Superior temporal gyrus (tissue), 1 donor: ENCODE data around the gene CLDND2.
"Not testable (repeated sequence)": the region's sequence is repeated elsewhere in the genome, so short reads cannot be mapped to it uniquely, and the experiment has no call there.

Experiments used
- DNase-seq: peaks from one replicate; pipeline ENCODE4 v3.0.0-alpha.2; 2016; ENCODE audit errors: extremely low spot score

The CLDND2 gene, protein sequence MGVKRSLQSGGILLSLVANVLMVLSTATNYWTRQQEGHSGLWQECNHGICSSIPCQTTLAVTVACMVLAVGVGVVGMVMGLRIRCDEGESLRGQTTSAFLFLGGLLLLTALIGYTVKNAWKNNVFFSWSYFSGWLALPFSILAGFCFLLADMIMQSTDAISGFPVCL

DNA sequence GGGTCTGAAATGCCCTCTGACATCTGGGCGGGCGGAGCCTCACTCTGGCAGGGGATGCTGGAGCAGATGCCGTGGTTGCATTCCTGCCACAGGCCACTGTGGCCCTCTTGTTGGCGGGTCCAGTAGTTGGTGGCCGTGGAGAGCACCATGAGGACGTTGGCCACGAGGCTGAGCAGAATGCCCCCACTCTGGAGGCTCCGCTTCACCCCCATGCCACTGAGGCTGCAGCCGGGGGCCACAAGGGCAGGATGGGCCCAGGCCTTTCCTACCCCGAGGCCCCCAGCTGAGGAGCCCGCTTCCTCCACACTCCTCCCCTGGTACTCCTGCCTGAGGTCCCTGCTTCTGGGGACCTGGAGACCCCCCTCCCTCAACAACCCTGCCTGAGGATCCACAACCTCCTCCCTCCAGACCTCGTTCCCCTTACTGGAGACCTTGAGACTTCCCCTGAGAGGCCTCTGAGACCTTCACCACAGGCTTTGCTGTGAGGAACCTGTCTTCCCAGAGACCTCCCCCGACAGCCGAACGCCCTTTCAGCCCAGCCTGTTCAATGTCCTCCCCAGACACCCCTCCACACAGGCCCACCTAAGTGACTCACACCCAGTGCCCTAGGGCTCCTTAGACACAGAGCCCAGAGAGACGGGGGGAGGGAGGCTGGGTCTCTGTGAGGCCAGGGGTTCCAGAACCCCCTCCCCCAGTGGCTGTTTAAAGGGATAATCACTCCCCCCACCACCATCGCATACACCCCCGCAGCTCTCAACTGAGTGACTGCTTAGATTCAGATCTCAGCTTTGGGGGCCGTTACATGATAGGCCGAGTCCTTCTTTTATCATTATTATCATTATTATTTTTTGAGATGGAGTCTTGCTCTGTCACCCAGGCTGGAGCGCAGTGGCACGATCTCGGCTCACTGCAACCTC is at the start of gene CLDND2:
Gene CLDND2 (minus strand): TSS at position 638 of the 917 bp plus-strand sequence. CDS start 426 bp downstream, at position 212.
- DNase-seq: no peak

DNA sequence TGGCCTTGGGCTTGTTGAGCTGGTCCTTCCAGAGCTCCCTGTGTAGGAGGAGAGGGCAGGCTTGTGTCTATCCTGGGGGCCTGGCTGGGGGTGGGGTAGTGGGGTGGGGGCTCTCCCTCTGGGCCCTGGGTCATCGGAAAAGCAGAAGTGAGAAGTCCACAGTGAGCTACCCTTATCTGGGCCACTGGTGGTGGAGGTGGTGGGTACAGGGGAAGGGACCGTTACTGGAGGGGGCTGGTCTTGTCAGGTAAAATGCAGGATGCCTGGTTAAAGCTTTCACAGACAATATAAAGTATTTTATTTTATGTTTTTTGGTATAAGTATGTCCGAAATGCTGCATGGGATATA is 49.0 kb upstream of the CLDND2 start:
- no peak for DNase-seq

DNA sequence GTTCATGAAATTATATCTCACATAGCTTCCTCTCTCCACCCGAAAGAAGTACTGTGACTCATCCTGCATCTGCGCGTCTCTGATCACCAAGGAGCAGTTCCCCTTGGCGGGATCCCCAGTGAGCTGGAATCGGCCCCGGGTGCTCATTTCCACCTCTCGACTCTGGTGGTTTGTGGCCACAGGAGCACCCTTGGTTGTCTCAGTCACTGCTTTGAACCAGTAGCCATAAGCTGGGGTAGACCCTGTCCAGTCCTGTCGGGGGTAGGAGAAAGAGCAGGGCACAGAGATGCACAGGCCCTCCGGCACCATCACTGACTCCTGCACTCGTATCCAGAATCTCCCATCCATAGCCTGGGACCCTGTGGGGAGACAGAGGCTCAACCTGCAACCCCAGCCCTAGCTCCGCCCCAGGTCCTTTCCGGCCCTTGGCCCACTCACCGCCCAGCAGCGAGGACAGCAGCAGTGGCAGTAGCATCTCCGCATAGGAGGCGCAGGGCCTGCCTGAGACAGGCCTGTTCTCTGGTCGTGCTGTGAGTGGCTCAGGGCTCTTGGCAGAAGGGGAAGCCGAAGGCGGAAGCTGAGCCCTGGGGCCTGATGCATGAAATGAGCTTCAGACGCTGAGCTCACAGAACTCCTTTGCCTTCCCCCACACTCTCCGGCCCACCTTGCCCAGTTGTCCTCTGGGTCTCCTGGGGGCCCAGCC is 48.5 kb upstream of the CLDND2 start, which contains the start of gene SIGLEC10:
Gene SIGLEC10 (minus strand): TSS at position 536 of the 703 bp plus-strand sequence. CDS start 61 bp downstream, at position 475.
- no peak for DNase-seq

DNA sequence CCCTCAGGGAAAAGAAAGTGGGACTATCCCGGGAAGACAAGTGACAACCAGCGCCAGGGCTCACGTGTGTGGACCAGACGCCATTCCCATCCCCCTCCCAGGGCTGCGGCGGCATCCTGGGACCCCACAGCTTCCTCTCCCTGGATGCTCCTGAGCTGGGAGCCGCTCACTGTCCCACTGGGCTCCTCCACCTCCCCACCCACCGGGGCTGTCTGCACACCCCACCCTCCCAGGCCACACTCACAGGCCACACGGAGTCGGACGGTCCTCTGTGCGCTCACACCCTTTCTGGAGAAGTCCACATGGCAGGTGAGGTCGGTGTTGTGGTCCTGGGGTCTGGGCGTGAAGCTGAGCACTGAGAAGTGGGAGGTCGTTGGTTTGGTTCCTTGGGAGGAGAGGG is 47.6 kb upstream of the CLDND2 start:
- not testable (repeated sequence) for DNase-seq

DNA sequence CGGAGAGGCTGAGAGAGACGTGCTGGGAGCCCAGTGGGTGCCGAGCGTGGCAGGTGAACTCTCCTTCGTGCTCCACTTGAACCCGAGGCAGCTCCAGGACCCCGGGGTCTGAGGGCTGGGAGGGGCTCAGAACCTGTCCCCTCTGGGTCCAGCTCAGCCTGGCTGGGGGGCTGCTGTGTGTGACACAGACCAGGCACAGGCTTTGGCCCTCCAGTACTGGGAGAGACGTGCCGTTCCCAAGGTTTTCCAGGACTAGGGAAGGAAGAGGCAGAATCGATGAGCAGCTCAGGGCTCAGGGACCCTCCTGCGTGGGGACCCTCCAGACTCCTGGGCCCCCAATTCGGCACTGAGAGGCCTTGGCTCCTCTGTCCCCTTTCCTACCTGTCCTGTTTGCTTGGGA is 46.4 kb upstream of the CLDND2 start:
- DNase-seq: no peak

DNA sequence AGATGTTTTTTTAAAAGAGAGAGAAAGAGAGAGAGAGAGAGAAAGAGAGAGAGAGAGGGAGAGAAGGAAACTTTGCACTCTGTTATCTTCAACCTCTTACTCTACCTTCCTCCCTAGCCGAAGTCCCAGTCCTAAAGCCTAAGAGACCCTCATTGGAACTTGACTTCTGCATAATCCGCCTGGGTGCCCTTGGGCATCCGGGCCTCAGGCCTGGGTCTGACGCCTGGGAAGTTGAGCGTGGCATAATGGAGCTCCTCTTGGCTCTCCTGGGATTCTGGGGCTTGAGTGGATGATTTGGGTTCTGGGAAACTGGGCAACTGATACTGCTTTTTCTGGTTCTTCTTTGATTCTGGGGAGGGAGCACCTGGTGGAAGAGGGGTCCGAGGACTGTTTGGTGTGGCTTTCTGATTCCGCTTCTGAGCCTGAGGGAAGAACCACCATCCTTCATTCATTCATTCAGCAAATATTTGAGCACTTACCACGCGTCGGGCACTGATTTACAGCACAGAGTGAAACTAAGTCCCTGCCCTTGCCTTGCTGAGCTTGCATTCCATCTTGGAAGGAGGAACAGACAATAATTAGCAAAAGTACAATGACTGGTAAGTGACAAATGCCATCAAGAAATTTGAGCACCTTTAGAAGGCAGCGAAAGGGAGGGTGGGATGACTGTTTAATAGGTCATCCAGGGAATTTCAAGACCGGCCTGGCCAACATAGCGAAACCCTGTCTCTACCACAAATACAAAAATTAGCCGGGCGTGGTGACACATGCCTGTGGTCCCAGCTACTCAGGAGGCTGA is 42.3 kb upstream of the CLDND2 start:
- no peak for DNase-seq

DNA sequence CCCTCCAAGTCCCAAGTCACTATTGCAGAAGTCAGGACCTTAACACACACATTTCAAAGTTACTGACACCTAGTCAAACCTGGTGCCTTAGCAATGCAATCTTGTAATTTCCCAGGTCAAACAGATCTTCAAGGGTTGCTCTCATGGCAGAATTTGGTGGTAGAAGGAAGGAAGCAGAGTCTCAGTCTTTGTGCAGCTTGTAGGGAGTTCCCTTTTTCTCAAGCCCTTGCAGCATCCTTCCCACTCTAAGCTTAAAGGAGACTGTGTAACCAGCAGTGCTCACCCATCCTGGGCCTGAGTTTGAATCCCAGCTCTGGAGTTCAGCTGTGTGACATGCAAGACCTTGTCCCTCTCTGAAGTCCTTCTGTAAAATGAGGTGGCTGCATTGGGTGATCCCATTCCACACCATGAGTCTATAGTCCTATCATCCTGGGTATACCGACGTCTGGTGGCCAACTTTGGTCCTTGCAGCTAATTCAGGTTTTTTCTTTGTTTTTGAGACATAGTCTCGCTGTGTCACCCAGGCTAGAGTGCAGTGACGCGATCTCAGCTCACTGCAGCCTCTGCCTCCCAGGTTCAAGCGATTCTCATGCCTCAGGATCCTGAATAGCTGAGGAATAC is 38.8 kb upstream of the CLDND2 start:
- DNase-seq: no peak

DNA sequence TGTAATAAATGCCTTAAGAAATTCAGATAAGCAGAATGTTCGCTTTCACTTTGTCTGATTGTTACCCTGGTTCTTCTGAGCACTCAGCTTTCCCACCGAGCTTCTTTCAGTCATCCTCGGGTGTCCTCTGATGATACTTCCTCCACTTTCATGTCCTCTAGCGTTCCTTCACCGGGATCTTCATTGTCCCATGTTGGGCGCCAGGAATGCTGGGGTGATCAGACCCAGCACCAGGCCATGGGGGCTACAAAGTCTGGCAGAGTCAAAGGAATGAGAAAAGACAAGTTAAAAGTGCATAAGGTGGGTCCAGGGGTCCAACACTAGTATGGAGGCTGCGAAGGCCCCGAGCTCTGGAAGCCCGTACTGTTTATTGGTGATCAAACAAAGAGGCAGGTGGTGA is 33.3 kb upstream of the CLDND2 start:
- no peak for DNase-seq

DNA sequence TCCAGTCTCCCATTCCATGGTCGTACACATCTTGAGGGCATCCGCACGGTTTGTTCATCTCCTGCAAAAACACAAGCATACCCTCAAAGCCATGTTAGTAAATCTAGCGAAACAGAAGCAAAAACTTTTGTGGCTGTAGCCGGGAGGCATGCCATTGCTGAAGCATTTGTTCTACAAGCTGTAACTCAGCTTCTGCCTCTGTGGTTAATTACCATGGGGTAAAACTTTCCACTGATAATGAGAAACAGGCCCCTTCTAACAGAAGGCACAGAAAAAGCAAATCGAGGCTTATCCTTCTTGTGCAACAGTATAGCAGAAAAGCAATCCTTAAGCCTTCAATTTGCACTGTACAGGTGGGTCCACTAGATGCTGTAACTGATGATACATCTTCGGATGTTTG is 31.1 kb upstream of the CLDND2 start:
- not testable (repeated sequence) for DNase-seq

DNA sequence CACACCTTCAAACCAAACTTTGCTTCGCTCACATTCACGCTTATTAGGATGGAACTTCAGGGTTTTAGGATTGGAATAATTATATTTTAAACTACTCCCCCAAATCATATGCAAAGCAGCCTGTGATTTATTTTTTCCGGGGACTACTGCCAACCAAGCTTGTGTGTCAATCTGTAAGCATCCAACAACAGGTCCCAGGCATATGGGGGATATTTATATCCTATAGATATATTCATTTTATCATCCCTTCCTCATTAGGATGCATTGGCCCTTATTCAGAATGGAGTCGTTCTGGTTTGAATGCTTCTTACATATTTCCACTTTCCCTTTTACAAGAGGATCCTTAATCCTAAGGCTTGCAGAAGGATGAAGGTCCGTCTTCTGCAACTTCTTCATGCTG is 30.4 kb upstream of the CLDND2 start:
- DNase-seq: no peak

DNA sequence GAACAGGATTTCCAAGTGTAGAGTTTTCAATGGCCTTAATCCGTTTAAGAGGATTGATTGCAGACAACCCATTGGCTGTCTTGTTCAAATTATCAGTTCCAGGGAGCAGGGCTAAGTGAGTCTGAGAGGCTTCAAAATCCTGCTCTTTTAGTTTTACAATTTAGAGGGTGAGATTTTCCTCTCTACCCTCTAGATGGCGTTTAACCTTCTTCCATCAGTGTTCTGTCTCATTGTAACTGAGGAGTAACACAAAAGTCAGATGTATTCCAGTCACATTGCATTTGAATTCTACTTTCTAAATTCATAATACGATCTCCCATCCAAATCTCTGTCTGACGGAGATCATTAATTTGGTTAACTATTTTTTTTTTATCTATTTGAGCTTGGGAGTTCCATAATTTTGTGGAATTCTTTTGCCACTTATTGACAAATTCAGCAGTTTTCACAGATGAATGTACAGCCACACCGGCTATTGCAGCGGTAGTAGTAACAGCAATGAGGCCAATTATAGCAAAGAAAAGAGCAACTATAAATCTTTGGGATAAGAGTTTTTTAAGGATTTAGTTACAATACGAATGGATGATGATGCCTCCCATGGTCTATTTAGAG is 29.4 kb upstream of the CLDND2 start:
- DNase-seq: peak; percentile 73

DNA sequence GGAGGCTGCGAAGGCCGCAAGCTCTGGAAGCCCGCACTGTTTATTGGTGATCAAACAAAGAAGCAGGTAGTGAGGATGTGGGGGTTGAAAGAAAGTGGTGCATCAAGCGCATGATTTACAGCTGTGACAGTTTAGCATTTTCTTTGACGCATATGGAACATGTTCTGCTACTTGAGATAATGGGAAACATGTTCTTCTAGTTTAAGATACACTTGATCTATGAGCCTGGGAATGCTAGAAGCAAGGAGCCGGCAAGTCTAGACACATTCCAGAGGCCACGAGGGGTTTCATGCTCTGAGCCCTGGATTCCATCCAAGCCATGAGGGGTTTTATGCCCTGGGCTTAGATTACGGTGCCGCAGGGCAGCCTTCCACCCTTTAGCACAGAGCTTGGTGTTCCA is 28.6 kb upstream of the CLDND2 start:
- DNase-seq: not testable (repeated sequence)

DNA sequence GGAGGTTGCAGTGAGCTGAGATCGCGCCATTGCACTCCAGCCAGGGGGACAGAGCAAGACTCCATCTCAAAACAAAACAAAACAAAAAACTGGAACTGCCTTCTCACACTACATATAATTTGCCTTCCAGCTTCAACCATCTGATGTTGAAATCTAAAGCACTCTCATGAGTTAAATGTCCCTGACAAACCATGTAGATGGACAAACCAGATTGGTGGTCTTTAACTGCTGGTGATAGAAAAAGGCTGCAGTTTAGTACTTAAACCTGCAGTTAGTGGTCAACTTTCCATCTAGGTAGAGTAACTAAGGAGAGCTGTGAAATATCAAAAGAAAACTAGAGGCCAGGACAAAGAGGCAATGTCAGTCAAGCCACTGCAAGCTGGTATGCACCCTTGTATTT is 27.4 kb upstream of the CLDND2 start:
- DNase-seq: no peak

DNA sequence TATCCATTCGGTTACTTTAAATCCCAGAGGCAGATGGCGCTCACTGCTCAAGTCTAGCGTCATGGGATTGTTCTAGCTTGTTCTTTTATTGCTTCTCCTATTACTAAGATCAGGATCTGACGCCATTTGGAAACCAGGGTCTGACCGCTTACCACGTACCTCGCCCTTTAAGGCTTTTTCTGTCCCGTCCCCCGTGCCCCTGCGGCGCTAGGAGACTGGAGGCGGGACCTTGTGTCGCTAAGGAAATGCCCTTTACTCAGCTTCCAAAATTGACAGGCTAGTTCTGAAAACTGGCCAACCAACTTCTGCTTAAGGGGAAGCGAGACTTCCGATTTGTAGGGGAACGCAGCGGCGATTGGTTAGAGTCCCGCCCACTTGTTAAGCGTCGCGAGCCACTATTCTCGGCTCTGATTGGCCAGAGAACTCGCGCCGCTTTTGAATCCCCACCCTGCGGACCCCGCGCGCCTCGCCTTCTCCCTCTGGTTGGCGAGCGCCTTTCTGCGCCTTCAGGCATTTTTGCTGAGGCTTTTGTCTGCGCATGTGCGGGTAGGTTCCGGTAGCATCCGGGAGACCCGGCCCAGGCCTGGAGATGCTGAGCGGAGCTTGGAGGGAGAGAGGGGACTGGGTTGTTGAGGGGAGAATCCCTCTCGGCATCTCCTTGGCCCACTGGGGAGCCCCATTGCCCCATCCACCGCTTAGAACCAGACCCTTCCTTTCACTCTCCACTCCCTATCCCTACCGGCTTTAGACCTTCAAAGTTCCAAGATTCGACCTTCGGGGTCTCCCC is 25.4 kb upstream of the CLDND2 start:
- DNase-seq: peak; percentile 97

DNA sequence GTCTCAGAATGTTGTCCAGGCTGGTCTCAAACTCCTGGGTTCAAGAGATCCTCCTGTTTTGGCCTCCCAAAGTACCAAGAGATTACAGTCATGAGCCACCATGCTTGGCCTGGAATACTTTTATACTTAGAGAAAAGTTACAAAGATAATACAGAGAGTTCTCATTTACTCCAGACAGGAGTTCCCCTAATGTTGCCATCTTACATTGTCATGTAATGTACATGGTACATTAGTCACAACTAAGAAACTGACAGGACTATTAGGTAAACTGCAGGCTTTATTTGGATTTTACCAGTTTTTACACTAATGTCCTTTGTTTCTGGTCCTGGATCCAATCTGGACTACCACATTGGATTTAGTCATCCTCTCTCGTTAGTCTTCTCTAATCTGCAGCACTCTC is 23.9 kb upstream of the CLDND2 start:
- DNase-seq: no peak

DNA sequence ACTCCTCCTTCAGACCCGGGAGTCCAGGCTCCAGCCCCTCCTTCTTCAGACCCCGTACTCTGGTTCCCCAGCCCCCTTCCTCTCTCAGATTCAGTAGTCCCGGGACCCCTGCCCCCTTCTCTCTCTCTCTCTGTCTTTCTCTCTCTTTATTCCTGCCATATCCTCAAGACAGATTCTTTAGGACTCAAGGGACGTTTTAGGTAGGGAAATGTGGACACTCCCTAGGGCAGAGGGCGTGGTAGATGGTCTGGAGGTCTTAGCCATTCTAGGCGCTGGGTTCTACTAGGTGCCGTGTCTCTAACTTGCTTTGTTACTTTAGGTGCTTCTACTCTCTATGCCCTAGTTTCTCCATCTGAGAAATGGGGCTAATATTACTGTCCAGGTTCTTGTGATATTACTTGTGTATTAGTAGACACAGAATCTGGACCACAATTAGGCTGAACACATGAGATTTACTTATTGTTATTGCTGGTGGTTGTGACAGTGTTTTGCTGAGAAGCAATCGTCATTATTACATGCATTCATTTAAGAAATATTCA is 22.3 kb upstream of the CLDND2 start:
- DNase-seq: no peak

DNA sequence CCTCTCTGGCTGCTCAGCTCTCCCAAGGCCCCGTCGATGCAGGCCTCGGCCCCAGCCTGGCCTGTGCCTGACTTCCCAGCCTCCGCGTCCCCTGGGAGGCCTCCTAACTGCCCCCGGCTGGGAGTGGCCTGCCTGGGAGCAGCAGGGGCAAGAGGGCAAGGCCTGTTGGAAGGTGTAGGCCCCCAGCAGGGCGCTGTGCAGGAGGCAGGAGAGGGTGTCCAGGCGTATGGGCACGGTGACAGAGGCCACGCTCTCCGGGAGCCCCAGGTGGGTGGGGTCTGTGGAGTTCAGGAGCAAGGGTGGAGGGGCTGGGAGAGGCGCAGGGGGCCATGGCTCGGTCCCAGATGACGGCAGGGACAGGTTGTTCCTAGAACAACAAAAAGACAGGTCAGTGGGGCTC is 20.3 kb upstream of the CLDND2 start:
- DNase-seq: no peak

DNA sequence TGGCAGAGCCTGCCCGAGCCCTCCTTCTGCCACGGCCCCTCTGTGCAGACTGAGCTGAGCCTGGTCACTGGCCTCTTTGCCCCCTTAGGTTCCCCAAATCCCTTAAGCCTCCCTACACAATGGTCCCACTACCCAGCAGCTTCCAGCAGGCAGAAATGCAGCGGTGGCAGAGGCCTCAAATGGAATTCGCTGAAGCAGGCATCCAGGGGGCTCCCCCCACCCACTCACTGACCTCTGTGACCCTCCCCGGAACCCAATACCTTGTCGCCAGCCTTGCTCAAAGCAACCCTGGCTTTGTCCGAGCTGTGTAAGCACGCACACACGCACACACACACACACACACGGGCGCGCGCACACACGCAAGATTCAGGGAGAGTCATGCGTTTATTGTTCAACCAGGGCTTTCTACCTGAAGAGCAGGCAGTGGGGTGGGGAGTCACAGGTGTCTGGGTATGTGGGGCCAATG is 19.2 kb upstream of the CLDND2 start, which contains the start of gene LIM2:
Gene LIM2 (minus strand): TSS at position 51 of the 466 bp plus-strand sequence. CDS start 531 bp downstream, outside the sequence.
- no peak for DNase-seq

DNA sequence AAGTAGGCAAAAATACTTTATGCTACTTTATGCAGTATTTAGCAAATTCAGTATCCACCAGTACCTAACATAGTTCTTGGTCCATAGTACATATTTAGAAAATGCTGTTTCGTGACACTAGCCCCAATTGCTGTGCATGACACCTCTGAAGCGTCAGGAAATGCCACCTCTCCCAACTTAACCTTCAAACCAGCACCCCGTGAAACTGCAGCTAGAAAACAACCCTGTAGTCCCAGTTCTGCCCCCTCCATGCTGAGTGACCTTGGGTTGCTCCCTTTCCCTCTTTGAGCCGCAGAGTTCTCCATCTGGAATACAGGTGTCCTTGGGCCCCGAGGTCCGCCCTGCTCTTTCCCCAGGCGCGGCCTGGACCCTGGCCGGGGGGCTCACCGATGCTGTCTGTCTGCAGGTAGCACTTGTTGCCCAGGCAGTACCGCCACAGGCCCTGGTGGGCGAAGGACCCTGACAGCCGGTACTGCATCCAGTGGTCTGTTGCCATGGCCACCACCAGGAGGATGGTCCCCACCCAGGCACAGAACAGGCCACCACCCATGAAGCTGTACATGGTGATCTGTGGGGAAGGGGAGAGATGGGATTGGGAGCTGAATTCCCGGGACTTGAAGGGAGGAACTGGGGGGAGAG is 18.2 kb upstream of the CLDND2 start:
- DNase-seq: no peak
